HCT116 (cell line): ENCODE results near the gene LHX4. TPM values are rescaled to one million over a fixed set of nuclear protein-coding genes. Genes with fewer than 3 reads are reported as not detected.
A peak's percentile ranks its signal among the peaks of the same experiment; 100 is the strongest.

Experiments
- ATAC-seq: fragments of 200-7000 bp; cut with Tn5 transposase; 2 replicates; pipeline ENCODE4 v1.9.1; 2020; ENCODE audit warnings: mild to moderate bottlenecking, moderate library complexity
- BruUV-seq: library from RNA; stranded (reverse); fragments of 400-500 nt; replicated peaks from 2 replicates; lab custom pipeline; 2021; lab: Mats Ljungman, UMichigan
- CTCF ChIA-PET: fragments of 300-600 bp; sonication (Branson Sonifier 250); formaldehyde crosslinking; loops from one replicate; lab custom pipeline; 2021; ENCODE audit warnings: antibody characterized with exemption; lab: Charles Lee
- POLR2A ChIA-PET: fragments of 300-600, 350-600 bp; sonication (Branson Sonifier 250); formaldehyde crosslinking; loops from one replicate; lab custom pipeline; 2021; ENCODE audit warnings: antibody characterized with exemption; lab: Charles Lee
- RAD21 ChIA-PET, 2 experiments: fragments of 300-600 bp; sonication (Branson Sonifier 250); formaldehyde crosslinking; loops; one replicate each; lab custom pipeline; 2023; ENCODE audit warnings: low total read pairs in 2 of 2; ENCODE audit not compliant: uncharacterized antibody in 2 of 2, unreplicated experiment in 2 of 2, low non-redundant PET in 1 of 2; lab: Charles Lee
- DNase-seq: peaks from one replicate; pipeline ENCODE4 v3.0.0-alpha.2; 2010; ENCODE audit warnings: low read depth, low spot score
- H2AFZ ChIP-seq: fragments of 200-600 bp; shearing (Covaris generic), sonication (generic); 2 replicates; pipeline ENCODE4 v1.6.1; 2017; ENCODE audit warnings: low read depth, mixed run types, mixed read lengths, antibody characterized with exemption, low read length; ENCODE audit not compliant: poor library complexity, severe bottlenecking
- H3K27ac ChIP-seq: 2 replicates; pipeline ENCODE4 v1.5.1; 2012; ENCODE audit warnings: low read depth, low read length
- H3K27me3 ChIP-seq: fragments of 200-600 bp; sonication (generic); 2 replicates; pipeline ENCODE4 v1.6.1; 2016; ENCODE audit warnings: mixed run types, low read length, mixed read lengths; ENCODE audit not compliant: insufficient read depth
- H3K36me3 ChIP-seq, 2 experiments: fragments of 200-500 bp in 1 of 2; fragments of 200-600 bp in 1 of 2; sonication (Bioruptor generic) in 1 of 2; sonication (generic) in 1 of 2; 2 replicates each; pipeline versions ENCODE4 v1.5.1 to v1.6.1; 2014 to 2016; ENCODE audit warnings: low read length in 2 of 2, inconsistent platforms in 1 of 2, mixed read lengths in 1 of 2, mixed run types in 1 of 2; ENCODE audit not compliant: insufficient read depth in 2 of 2, control insufficient read depth in 1 of 2
- H3K4me1 ChIP-seq, 2 experiments: fragments of 200-600 bp in 1 of 2; sonication (generic) in 1 of 2; 2 replicates each; pipeline versions ENCODE4 v1.5.1 to v1.6.1; 2012 to 2017; ENCODE audit warnings: low read length in 2 of 2, inconsistent platforms in 1 of 2, mild to moderate bottlenecking in 1 of 2, mixed read lengths in 1 of 2, mixed run types in 1 of 2, moderate library complexity in 1 of 2; ENCODE audit not compliant: insufficient read depth in 2 of 2, control insufficient read depth in 1 of 2
- H3K4me2 ChIP-seq: fragments of 200-600 bp; sonication (generic); 2 replicates; pipeline ENCODE4 v1.6.1; 2017; ENCODE audit warnings: mixed run types, low read length, mixed read lengths
- H3K4me3 ChIP-seq, 2 experiments: fragments of 200-600 bp in 1 of 2; sonication (generic) in 1 of 2; replicated peaks in 1 of 2; 2 replicates each; pipeline ENCODE4 v1.5.1; 2011 to 2016; ENCODE audit warnings: low read length in 2 of 2, control low read depth in 1 of 2, low read depth in 1 of 2, mild to moderate bottlenecking in 1 of 2, mixed read lengths in 1 of 2, mixed run types in 1 of 2
- H3K79me2 ChIP-seq: fragments of 200-600 bp; sonication (generic); 2 replicates; pipeline ENCODE4 v1.6.1; 2017; ENCODE audit warnings: mild to moderate bottlenecking, mixed run types, low read length, moderate library complexity, mixed read lengths; ENCODE audit not compliant: insufficient read depth
- H3K9ac ChIP-seq: fragments of 200-600 bp; sonication (generic); 2 replicates; pipeline ENCODE4 v1.6.1; 2016; ENCODE audit warnings: low read length, mixed read lengths
- H3K9me2 ChIP-seq: fragments of 200-600 bp; sonication (generic), shearing (Covaris generic); 2 replicates; pipeline ENCODE4 v1.6.1; 2017; ENCODE audit warnings: mixed run types, mild to moderate bottlenecking, moderate library complexity; ENCODE audit not compliant: insufficient read depth
- H3K9me3 ChIP-seq, 2 experiments: fragments of 200-500 bp in 1 of 2; fragments of 200-600 bp in 1 of 2; sonication (Bioruptor generic) in 1 of 2; sonication (generic) in 1 of 2; 2 replicates each; pipeline ENCODE4 v1.6.1; 2014 to 2017; ENCODE audit warnings: low read length in 2 of 2, mixed read lengths in 2 of 2, inconsistent platforms in 1 of 2, low read depth in 1 of 2, mild to moderate bottlenecking in 1 of 2, mixed run types in 1 of 2, moderate library complexity in 1 of 2; ENCODE audit not compliant: control insufficient read depth in 1 of 2, insufficient read depth in 1 of 2
- H4K20me1 ChIP-seq: fragments of 200-600 bp; sonication (generic), shearing (Covaris generic); 2 replicates; pipeline ENCODE4 v1.6.1; 2017; ENCODE audit warnings: mixed run types, mild to moderate bottlenecking, moderate library complexity; ENCODE audit not compliant: insufficient read depth
- EZH2phosphoT487 ChIP-seq: fragments of 200-600 bp; IDR thresholded peaks from 2 replicates; pipeline ENCODE4 v1.6.1; 2018; ENCODE audit warnings: antibody characterized with exemption, borderline replicate concordance
- JUND ChIP-seq: IDR thresholded peaks from 2 replicates; pipeline ENCODE4 v1.6.1; 2012
- POLR2A ChIP-seq: IDR thresholded peaks from 2 replicates; pipeline ENCODE4 v1.7.0; 2011; ENCODE audit warnings: borderline replicate concordance; ENCODE audit not compliant: insufficient read depth, insufficient read length; ENCODE audit errors: extremely low read depth
- REST ChIP-seq: IDR thresholded peaks from 2 replicates; pipeline ENCODE4 v1.6.1; 2012; ENCODE audit warnings: low read depth
- SRF ChIP-seq: IDR thresholded peaks from 2 replicates; pipeline ENCODE4 v1.6.1; 2012; ENCODE audit warnings: low read depth
- ZFX ChIP-seq: fragments of 450-650 bp; IDR thresholded peaks from 2 replicates; pipeline ENCODE4 v1.6.1; 2017
- ZNF274 ChIP-seq: fragments of 200-500 bp; sonication (Bioruptor generic); IDR thresholded peaks from 2 replicates; pipeline ENCODE4 v1.6.1; 2014; ENCODE audit warnings: mild to moderate bottlenecking, low read depth, low read length, inconsistent platforms
- intact Hi-C: fragments of 100-400 bp; cut with micrococcal nuclease; formaldehyde crosslinking; loops from 2 replicates; pipeline ENCODE4 v1.10.0; 2022
- total RNA-seq: library from RNA; stranded (reverse); gene quantifications from one replicate; pipeline ENCODE4 v1.2.1, GENCODE V29; 2021; ENCODE audit not compliant: unreplicated experiment

The LHX4 gene
- total RNA-seq, 1 experiment from 2014 or later = 0.44 TPM

GRCh38 chr1:180241716-180242544 is 11.9 kb downstream of the LHX4 start:
- TF ChIP-seq REST (peak; percentile 51), POLR2A (no peak), ZNF274 (no peak), JUND (no peak), SRF (no peak), ZFX (no peak), EZH2phosphoT487 (no peak)
- no peaks in the 10 kb centered on the region for H4K20me1 ChIP-seq
- H3K4me2 ChIP-seq = no peak overlapping the region
- CTCF ChIA-PET = interaction anchor here (1.2 kb wide), 1 partner anchor 54 kb away, joined by 3 read pairs; no protein-coding TSS in a partner anchor
- H3K27me3 ChIP-seq = peaks cover 15% of the 10 kb centered on the region; the same call in 1 of the 2 replicates
- H3K27ac ChIP-seq = no peak overlapping the region
- H3K36me3 ChIP-seq = no peaks in the 10 kb centered on the region
- H3K9ac ChIP-seq = no peak overlapping the region
- POLR2A ChIA-PET = no interaction called here
- H2AFZ ChIP-seq = no peak overlapping the region
- no peaks in the 10 kb centered on the region for H3K79me2 ChIP-seq
- H3K4me3 ChIP-seq = no peak overlapping the region
- peaks cover 0 to 4% of the 10 kb centered on the region in 2 experiments; a peak in 1 of 4 replicates for H3K4me1 ChIP-seq
- no peaks in the 10 kb centered on the region for H3K9me2 ChIP-seq
- DNase-seq = no peak
- BruUV-seq = no TSS peak
- intact Hi-C loops = no loop called here
- RAD21 ChIA-PET = no interaction called here
- ATAC-seq = no peak
- H3K9me3 ChIP-seq = no peaks in the 10 kb centered on the region
